Stimulated activated CD4-positive, alpha-beta T cell treated with anti-CD3 and anti-CD28 coated beads, Interleukin-4, amount 100 ng/mL, for 1 hour (primary cell): ENCODE results near the gene RHBDD3.
"Not testable (repeated sequence)": the region's sequence is repeated elsewhere in the genome, so short reads cannot be mapped to it uniquely, and the experiment has no call there.

Experiments
- DNase-seq: peaks from one replicate; pipeline ENCODE4 v3.0.0-alpha.2; 2020

The RHBDD3 gene

DNA sequence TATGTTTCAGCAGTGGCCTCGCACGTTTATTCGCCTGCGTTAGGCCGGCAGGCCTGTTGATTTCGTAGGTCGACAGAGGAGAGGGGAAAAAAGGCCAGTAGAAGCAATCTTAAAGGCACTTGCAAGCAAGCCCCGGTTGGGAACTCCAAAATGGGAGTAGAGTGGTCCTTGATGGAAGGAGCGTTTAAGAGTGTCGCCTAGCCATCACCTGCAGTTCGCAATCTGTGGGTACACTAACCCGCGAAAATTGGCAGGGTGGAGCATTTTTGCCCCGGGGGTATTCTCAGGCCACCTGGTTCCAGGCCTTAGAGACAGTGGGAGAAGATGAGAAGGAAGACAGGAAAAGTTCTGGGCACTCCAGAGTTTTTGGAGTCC is 1.4 kb upstream of the RHBDD3 start:
- no peak for DNase-seq

DNA sequence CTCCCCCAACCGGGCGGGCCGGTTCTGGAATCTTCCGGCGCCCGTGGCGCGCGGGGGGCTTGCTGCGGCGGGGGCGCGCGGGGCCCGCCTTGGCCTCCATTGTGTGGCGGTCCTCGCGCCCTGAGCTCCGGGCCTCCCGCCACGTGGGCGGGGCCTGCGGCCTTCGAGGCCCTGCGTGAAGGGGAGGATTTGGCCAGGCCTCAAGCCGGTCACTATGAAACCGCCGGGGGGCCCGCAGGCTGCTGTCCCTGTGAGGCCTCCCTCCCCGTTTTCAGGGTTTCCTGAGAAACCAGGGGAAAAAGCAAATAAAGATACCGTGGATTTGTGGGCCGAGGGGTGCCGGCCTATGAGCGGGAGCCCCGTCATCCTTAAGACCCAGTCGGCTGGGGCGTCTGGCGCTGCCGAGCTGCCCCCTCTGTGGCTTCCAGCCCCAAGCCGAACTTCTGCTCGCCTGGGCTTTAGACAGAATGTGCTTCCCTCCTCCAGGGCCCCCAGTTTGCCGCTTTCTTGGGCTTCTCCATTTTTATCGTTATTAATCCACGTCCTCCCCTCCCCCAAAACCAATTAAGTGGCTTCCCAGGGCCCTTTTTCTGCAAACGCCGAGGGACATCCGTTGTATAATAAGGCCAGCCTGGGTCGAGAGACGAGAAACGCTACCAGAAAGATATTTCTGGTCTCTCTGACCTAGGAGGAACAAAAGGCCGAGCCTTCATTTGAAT is 889 bp upstream of the RHBDD3 start:
- DNase-seq = peak; percentile 46

DNA sequence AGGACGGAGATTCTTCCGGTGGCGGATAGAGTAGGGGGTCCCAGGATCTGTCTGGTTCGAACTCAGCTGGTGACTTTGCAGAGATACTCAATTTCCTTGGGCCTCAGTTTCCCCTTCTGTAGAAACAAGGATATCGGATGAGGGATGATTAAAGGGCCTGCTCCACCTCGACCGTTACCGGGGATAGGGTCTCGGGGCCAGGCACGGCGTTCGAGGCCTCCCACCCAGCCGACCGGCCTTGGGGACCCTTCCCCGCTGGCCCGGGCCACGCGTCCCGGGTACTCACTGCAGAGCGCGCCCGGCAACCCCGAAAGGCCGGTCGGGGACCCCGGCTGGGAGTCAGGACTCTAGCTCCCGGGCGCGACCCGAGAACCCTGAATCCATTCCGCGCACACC is 321 bp downstream of the RHBDD3 start:
- DNase-seq = no peak

DNA sequence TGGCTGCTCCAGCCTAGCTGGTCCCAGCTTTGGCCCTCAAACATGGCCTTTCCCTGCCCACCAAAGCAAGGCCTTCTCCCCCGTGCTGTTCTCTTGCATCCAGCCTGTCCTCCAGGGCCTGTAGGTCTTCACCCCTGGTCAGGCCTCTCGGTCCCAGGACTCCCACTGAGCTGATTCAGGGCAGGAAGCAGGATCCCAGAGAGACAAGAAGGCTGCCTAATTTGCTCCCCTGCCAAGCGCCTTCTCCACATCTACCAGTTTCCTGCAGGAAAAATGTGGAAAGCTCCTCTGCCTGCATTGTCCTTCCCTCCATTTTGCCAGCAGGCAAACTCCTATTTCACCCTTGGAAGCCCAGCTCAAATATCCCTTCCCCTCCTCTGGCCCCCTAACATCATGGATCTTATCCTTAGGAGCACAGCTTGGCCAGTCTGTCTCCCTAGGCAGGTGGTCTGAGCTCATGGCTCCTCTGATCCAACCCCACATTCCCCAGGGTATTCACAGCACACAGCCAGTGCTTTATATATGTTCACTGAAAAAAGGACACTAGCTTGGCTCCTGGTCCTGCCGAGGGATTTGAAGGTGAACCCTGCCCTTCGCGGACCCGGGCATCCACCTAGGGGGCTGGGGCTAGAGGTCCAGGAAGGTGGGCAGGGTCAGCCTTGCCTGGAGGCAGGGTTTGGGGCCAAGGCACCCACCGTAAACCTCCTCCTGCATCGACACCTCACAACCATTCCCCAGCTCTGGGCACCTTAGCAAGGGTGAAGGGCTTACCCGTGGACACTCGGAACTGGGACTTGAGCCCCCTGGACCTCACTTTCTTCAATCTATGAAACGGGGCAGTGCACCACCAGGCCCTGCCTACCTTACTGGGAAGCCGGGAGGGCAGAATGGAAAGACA is 968 bp downstream of the RHBDD3 start:
- no peak for DNase-seq

DNA sequence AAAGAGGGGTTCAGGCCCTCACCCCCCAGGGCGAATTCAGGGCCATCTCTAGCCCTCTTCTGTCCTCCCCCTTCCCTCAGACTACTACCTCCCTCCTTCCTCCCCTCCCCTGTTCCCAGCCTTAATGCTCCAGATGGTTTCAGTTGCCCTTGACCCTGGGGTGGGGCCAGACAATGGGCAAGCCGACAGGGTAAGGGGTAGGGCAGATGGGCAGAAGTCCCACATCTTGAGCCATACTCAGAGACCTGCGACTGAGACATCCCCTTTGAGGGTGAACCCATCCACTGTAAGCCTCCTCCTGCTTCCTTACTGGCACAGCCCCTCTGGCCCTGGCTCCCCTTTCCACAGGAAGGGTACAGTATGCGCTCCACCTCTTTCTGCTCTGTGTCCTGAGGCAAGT is 1.9 kb downstream of the RHBDD3 start:
- no peak for DNase-seq

DNA sequence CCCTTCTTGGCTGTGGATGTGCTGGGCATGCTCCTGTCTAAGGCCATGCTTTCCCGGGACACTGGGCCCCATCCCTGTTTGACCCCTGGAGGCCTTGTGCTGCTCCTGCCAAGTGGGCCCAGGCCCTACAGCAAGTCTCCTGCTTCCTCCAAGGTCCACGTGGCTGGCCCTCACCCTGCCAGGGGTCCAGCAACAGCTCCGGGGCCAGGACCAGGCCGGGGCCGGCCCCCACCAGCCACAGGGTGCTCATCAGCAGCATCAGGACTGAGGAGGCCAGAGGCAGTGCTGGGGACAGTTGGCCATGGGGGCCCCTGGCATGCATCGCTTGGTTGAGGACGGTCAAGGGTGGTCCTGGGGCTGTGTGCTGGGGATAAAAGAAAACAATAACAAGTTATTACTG is 2.5 kb downstream of the RHBDD3 start:
- DNase-seq = no peak

DNA sequence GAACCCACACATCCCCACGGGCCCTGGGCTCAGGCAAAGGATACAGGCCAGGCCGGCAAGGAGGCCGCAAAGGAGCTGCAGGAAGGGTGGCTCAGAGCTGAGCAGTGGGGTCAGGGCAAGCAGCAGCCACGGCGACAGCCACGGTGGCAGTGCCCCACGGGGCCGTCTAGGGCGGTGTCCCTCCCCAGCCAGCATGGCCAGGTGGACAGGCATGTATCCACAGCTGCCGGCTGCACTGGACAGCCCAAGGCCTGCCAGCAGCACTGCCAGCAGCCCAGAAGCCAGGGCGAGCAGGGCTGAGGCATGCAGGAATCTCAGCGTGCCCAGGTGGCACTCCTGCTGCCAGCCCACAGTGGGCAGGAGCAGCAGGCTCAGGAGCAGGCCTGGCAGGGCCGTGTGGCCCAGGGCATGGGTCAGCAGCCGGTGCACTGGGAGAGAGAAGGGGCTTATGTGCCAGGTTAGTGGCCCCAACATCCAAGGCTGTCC is 3.9 kb downstream of the RHBDD3 start:
- DNase-seq = no peak

DNA sequence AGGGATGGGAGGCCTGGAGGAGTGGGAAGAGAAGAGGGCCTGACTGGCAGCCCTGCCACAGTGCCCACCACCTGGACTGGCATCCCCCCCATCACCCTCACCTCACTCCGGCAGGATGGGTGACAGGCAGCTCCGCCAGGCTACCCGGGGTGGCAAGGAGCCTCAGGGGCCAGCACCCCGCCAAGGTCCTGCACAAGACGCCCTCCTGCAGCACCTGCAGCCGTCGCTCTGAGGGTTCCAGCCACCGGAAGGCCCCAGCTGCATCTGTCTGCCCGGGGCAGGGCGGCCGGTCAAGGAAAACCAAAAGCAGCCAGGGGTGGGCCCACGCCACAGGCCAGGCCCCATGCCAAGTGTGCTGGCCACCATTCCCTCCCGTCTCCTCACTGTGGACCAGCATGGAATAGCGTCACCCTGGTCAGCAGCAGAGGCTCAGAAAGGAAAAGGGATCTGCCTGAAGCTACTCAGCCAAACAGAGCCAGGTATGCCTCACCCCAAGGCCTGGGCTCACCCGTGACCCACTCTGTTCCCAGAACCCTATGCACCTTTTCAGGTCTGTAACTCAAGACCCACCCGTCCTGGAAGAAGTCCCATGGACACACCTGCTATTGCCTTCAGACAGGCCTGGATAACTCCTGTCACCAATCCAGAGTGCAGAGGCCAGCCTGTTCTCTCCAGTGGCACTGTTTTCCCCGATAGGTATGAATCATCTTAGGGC is 7.0 kb downstream of the RHBDD3 start:
- no peak for DNase-seq

DNA sequence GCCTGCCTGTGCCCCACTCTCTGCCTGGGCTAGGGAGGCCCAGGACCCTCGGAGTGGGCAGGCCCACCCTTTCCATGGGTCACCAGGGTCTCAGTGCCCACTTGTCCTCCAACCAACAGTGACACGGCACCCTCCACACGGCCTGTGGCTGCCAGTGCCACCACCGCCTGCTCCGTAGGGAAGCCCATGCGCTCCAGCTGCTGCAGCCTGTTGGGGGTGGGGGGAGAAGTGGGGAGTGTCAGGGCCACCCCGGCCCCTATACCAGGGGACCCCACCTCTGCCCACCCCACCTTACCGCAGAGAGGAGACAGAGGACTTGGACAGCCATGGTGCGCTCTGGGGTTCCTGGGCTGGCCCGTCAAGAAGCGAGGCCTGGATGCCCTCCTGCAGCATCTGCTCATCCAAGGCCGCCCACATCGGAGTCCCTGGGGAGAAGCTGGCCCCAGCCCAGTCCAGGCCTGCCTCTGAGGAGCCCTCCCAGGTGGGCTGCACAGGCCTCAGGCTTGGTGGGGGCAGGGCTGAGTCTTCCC is 7.7 kb downstream of the RHBDD3 start:
- no peak for DNase-seq

DNA sequence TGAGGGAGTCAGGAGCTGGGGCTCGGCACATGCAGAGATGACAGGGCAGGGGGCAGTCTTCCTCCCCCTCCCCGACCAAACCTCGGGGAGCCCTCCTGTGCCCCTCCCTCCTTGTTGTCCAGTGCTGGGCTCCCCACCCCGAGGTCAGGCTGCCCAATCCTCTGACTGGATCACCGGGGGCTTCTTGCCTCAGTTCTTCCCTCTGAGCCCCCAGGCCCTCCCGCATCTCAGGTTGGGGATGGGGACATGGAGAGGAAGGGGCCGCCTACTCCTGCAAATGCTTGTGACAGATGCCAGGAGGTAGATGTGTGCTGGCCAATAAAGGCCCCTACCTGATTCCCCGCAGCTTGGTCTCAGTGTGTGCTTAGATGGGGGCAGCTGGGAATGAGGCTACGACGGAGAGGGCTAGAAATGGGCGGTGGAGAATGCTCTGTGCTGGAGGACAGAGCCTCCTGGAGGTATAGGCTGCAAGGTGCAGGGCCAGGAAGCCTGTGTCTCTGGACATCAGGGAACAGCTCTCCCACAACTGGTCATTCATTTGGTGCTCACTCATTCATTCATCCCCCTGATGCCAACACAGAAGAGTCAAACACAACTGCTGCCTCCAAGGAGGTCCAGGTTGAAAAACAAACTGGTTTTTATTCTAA is 8.4 kb downstream of the RHBDD3 start:
- no peak for DNase-seq

DNA sequence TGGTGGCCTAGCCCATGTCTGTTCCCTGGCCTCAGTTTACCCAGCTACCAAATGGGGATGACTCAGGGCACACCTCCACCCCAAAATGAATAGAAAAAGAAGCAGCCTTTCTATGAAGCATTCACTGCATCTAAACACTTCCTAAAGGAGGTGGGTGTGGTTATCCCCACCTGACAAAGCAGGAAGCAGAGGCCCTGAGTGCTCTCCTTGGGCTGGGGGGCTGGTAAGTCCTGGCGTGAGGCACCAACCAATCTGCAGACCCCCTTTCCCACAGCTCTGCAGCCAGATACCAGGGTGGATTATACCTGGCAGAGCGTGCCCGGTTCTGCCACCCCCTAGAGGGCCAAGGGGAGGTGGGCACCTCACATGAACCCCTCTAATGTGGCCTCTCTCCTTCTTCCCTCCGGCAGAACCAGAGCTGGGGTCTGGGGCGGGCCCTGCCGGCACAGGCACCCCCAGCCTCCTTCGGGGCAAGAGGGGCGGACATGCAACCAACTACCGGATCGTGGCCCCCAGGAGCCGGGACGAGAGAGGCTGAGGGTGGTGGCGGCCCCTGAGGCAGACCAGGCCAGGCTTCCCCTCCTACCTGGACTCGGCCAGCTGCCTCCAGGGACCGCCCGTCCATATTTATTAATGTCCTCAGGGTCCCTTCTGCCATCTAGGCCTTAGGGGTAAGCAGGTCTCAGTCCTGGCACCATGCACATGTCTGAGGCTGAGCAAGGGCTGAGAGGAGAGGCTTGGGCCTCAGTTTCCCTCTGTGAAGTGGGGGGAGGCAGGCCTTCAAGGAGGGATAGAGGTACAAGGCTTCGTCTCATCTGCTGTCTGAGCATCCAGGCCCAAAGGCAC is 9.2 kb downstream of the RHBDD3 start:
- no peak for DNase-seq

DNA sequence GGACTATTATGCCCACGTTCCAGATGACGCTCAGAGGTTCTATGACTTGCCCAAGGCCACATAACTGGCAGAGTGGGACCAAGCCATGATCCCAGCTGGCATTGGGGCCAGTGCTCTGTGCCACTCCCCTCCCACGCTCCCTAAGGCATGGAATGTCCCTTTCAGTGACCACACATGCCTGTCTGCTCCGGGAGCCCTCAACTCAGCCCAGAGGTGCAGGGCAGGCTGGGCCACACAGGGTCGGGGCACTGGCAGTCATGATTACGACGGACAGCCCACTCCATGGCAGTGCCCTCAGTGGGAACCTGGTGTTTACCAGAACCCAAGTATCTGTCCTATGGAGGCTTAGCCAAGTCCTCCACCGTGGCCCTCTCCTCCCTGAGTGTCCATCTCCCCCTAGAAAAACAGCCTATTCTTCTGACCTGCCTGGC is 10.0 kb downstream of the RHBDD3 start:
- no peak for DNase-seq

DNA sequence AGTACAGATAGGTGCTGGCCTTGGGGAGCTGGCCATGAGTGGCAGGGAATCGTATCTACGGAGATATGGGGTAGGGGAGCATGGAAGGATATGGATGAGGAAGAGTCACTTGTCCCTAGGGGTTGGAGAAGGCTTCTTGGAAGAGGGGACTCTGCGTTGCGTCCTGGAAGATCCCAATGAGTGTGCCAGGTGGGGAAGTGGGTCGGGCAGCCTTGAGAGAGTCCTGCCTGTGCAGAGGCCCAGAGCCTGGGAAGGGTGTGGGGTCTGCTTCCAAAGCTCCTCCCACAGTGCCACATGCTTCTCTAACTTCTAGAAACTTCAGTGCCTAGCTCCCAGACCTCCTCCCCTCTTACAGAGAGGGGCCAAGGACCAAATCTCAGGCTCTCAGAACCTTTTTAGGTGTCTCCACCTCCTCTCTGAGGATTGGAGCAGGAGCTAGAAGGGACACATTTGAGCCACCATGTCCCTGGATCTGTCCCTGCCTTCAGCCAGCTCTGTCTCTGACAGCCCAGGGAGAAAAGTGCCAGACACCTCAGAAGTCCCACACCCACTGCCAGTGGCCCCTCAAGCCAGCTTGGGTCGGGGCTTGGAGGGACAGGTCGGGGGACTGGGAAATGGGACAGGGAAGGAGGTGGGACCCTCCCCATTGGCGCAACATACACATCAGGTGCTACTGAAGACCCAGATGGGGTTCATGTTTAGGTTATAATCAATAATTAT is 11.0 kb downstream of the RHBDD3 start:
- no peak for DNase-seq

DNA sequence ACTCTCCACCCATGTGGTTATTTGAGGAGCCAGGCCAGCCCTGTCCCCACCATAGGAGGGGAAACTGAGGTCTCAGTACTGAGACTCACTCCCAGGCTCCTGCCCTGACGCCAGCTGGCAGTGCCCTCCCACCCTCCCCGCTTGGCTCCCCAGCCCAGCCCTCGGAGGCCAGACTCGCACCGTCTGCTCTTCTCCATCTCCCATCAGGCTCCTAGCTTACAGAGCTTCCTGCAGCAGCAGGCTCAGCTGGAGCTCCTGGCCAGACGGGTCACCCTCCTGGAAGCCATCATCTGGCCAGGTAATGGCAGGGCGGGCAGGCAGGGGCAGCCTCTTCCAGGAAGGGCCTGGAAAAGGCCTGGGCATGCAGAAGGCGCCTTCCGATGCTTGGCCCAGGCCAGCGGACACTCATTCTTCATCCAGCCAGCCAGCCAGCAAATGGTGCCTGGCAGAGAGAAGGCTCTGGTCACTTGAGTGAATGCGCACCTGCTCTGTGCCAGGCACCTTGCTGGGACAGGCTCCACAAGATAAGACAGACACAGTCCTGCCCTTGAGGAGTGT is 12.6 kb downstream of the RHBDD3 start:
- no peak for DNase-seq

DNA sequence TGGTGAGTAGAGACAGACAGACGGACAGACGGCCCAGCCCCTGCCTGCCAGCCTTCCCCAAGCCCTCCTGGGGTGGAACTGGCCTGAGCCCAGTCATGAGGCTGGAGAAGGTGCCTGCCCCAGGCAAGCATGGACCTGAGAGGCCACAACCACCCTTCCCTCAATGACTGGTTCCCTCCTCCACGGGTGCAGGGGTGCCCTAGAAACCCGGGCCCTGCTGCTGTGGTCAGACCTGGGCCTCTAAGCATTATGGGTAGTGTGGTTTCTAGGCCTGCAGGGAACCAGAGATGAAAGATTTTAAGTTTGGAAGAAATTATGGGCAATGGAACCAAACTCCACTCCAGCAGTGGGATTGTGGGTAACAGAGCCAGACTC is 13.5 kb downstream of the RHBDD3 start:
- DNase-seq = no peak

DNA sequence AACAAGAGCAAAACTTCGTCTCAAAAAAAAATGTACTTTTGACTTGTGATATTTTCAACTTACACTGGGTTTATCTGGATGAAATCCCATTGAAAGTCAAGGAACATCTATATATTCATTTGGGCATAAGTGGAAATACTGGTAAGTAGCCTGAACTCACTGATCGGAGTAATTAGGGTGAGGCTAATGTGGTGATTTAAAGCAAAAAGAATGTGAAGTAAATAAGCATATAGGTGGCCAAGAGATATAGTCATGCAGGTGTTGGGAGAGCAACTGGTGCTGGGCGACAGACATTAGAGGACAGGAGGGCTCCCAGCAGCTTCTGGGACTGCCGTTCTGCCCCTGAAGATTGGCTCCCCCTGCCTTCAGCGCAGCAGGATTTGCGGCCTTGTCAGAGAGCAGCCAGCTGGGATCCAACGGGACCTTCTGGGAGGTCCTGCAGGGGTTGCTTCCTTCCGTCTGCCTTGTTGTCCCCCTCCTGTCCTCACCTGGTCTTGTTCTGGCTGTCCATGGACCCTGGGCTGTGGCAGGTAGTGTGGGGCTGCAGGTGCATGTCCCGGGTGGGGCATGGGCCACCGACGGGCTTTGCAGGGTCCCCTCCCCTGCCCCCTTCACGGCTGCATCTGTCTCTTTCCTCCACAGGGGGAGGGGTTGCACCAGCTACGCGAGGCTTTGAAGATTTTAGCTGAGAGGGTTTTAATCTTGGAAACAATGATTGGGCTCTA is 14.1 kb downstream of the RHBDD3 start:
- no peak for DNase-seq

DNA sequence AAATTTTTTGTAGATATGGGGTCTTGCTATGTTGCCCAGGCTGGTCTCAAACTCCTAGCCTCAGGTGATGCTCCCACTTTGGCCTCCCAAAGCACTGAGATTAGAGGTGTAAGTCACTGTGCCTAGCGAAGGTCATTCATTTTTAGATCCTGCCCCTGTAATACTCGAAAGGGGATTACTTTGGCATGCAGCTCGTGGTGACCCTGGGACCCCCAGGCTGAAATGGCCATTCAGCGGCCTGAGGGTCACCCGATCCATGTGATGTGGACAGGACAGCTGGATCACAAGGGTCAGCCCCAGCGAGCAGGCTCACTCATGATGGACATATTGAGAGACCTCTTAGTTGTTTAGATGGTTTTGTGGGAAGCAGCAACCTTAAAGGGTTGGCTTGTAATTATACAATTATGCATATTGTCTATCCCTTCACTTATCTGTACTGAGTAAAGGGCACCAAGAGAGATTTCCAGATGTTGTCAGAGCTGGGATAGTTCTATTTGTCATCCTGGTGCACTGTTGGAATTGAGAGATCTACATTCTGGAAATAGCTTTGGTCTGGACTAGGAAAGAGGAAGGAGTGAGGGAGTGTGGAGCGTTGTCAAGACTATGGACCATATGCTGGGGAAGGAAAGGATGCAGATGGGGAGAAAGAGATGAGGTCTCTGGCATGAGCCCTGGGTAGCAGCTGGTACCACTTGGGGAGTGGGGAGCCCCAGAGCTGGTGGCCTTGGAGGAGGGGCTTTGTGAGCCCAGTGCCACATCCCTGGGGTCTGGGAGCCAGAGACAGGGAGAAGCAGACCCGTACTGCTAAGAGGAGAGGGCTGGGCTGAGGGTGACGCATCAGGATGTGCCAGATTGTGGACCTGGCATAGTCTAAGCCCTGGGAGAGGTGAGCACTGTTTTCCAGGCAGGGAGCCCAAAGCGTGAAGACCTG is 15.5 kb downstream of the RHBDD3 start:
- no peak for DNase-seq

DNA sequence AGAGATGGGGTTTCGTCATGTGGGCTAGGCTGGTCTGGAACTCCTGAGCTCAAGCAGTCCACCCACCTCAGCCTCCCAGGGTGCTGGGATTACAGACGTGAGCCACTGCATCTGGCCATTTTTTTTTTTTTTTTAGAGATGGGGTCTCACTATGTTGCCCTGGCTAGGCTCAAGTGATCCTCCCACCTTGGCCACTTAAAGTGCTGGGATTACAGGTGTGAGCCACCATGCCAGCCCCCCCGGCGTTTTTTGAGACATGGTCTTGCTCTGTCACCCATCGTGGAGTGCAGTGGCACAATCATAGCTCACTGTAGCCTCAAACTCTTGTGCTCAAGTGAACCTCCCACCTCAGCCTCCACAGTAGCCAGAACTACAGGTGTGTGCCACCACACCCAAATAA is 16.5 kb downstream of the RHBDD3 start:
- no peak for DNase-seq

DNA sequence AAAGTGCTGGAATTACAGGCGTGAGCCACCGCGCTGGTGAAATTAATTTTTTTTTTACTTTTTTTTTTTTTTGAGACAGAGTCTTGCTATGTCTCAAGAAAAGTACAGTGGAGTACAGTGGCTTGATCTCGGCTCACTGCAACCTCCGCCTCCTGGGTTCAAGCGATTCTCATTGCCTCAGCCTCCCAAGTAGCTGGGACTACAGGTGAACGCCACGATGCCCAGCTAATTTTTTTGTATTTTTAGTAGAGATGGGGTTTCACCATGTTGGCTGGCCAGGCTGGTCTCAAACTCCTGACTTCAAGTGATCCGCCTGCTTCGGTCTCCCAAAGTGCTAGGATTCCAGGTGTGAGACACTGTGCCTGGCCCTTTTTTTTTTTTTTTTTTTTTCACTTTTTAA is 19.9 kb downstream of the RHBDD3 start:
- not testable (repeated sequence) for DNase-seq
